ENCODE measurements around the gene UNKL. TPM values are rescaled to one million over a fixed set of nuclear protein-coding genes. Genes with fewer than 3 reads are reported as not detected.

UNKL gene
- total RNA-seq, 2 donors from 2014 or later, result 46.4 to 48.3 TPM

DNA sequence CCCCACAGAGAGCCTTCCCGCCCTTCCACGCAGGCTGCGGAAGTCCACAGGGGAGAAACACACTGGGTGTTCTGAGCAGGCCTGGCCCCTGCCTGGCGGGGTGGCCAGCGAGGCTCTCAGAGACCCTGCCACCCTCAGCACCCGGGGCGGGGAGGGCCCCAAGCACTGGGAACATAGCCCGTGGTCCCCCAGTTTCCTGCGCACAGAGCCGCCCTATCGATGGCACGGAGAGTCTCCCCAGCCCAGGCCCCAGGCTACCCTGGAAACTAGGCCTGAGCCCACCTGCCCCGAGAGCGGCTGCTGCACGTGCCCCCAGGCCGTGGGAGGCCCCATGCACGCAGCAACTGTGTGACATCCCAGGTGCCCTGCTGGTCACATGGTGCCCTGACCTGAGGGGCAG, 40.1 kb upstream of the UNKL start:
- Histone ChIP-seq H3K4me3 (ENCODE audit: low read length) (no peak overlapping the region), H3K27ac (ENCODE audit: low read depth, low read length) (no peak overlapping the region), H3K4me1 (ENCODE audit: control insufficient read depth, insufficient read depth, low read length) (no peaks in the 10 kb centered on the region), H3K36me3 (ENCODE audit: control insufficient read depth, insufficient read depth, low read length) (peaks cover 13% of the 10 kb centered on the region), H3K9me3 (ENCODE audit: control insufficient read depth, low read length) (no peaks in the 10 kb centered on the region), H3K27me3 (ENCODE audit: control insufficient read depth, insufficient read depth, low read length, poor library complexity, severe bottlenecking) (no peaks in the 10 kb centered on the region), H3K9ac (ENCODE audit: extremely low read depth, low read length, poor library complexity, severe bottlenecking) (no peak overlapping the region)
- Mint-ChIP-seq H3K4me1 (no peaks in the 10 kb centered on the region), H3K27me3 (ENCODE audit: insufficient read depth) (no peaks in the 10 kb centered on the region), H3K27ac (no peak overlapping the region), H3K9me3 (no peaks in the 10 kb centered on the region), H3K4me3 (no peak overlapping the region), H3K36me3 (ENCODE audit: low read depth) (peaks cover 28% of the 10 kb centered on the region)
- TF ChIP-seq, protein P1, sequence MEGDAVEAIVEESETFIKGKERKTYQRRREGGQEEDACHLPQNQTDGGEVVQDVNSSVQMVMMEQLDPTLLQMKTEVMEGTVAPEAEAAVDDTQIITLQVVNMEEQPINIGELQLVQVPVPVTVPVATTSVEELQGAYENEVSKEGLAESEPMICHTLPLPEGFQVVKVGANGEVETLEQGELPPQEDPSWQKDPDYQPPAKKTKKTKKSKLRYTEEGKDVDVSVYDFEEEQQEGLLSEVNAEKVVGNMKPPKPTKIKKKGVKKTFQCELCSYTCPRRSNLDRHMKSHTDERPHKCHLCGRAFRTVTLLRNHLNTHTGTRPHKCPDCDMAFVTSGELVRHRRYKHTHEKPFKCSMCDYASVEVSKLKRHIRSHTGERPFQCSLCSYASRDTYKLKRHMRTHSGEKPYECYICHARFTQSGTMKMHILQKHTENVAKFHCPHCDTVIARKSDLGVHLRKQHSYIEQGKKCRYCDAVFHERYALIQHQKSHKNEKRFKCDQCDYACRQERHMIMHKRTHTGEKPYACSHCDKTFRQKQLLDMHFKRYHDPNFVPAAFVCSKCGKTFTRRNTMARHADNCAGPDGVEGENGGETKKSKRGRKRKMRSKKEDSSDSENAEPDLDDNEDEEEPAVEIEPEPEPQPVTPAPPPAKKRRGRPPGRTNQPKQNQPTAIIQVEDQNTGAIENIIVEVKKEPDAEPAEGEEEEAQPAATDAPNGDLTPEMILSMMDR (conservative IDR thresholded peaks at IDR 0.05), result no peak
- DNase-seq, result no peak
- WGBS, 2 experiments (ENCODE audit: insufficient coverage in 1 of 2, insufficient read length in 1 of 2), result 92 to 94% methylated on average over 8 to 17 of the region's 17 CpGs

DNA sequence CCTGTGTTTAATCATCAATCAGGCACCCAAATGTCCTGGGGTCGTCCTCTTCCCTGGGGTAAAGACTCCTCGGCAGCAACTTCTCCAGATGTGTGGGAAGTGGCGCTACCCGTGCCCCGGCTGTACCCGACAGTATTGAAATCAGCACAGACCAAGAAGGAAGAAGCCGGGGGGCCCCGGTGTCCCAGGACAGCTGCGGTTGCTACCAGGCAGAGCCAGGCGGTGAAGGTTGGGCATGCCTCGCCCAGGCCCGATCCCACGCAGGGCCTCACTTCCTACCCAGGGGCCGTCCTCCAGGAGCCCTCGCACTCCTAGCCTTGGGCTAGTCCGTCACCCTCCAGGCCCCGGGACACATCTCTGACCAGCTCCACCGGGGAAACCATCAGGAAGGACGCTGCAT, 38.8 kb upstream of the UNKL start:
- Mint-ChIP-seq H3K27me3 (ENCODE audit: insufficient read depth) (no peaks in the 10 kb centered on the region), H3K4me3 (no peak overlapping the region), H3K4me1 (no peaks in the 10 kb centered on the region), H3K9me3 (no peaks in the 10 kb centered on the region), H3K27ac (no peak overlapping the region), H3K36me3 (ENCODE audit: low read depth) (peaks cover 25% of the 10 kb centered on the region)
- TF ChIP-seq, protein P1 (conservative IDR thresholded peaks at IDR 0.05), result no peak
- Histone ChIP-seq H3K4me3 (ENCODE audit: low read length) (no peak overlapping the region), H3K36me3 (ENCODE audit: control insufficient read depth, insufficient read depth, low read length) (peaks cover 13% of the 10 kb centered on the region), H3K9me3 (ENCODE audit: control insufficient read depth, low read length) (no peaks in the 10 kb centered on the region), H3K27ac (ENCODE audit: low read depth, low read length) (no peak overlapping the region), H3K27me3 (ENCODE audit: control insufficient read depth, insufficient read depth, low read length, poor library complexity, severe bottlenecking) (no peaks in the 10 kb centered on the region), H3K4me1 (ENCODE audit: control insufficient read depth, insufficient read depth, low read length) (no peaks in the 10 kb centered on the region), H3K9ac (ENCODE audit: extremely low read depth, low read length, poor library complexity, severe bottlenecking) (no peak overlapping the region)
- no peak for DNase-seq
- WGBS, 2 experiments (ENCODE audit: insufficient coverage in 1 of 2, insufficient read length in 1 of 2), result 96 to 100% methylated on average over 14 to 19 of the region's 19 CpGs

DNA sequence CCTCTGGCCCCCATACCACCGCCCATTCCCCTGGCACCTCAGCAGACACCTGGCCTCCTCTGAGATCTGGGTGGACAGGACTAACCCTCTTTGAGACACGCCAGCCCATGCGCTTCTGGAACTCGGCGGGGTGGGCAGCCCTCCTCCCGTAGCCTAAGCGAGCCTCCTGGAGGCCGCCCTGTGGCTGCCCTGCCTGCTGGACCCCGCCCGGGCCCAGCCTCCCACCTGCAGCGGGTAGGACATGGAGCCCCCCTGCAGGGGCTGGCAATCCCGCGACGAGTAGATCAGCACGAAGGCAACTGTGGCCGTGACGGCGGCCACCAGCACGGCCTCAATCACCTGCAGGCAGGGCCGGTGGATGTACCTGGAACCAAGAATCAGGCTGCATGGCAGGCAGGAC, 38.0 kb upstream of the UNKL start:
- no peaks in the 10 kb centered on the region for H3K4me1 ChIP-seq (ENCODE audit: control insufficient read depth, insufficient read depth, low read length)
- Mint-ChIP-seq H3K4me3 (no peak overlapping the region), H3K27me3 (ENCODE audit: insufficient read depth) (no peaks in the 10 kb centered on the region), H3K36me3 (ENCODE audit: low read depth) (peaks cover 31% of the 10 kb centered on the region), H3K27ac (no peak overlapping the region), H3K9me3 (no peaks in the 10 kb centered on the region), H3K4me1 (no peaks in the 10 kb centered on the region)
- 93 to 97% methylated on average over 12 to 20 of the region's 20 CpGs for WGBS, 2 experiments (ENCODE audit: insufficient coverage in 1 of 2, insufficient read length in 1 of 2)
- no peak overlapping the region for H3K27ac ChIP-seq (ENCODE audit: low read depth, low read length)
- H3K4me3 ChIP-seq (ENCODE audit: low read length), result no peak overlapping the region
- DNase-seq, result no peak
- no peak overlapping the region for H3K9ac ChIP-seq (ENCODE audit: extremely low read depth, low read length, poor library complexity, severe bottlenecking)
- TF ChIP-seq, protein P1 (conservative IDR thresholded peaks at IDR 0.05), result no peak
- H3K27me3 ChIP-seq (ENCODE audit: control insufficient read depth, insufficient read depth, low read length, poor library complexity, severe bottlenecking), result no peaks in the 10 kb centered on the region
- H3K9me3 ChIP-seq (ENCODE audit: control insufficient read depth, low read length), result no peaks in the 10 kb centered on the region
- H3K36me3 ChIP-seq (ENCODE audit: control insufficient read depth, insufficient read depth, low read length), result peaks cover 13% of the 10 kb centered on the region

Measured in endodermal cell (in vitro differentiated cells).